HG03565 (cell line): ENCODE measurements around the gene MAD1L1.

ENCODE experiments used
- ATAC-seq: cut with Tn5 transposase; IDR thresholded peaks from one replicate; pipeline ENCODE4 v1.9.1; 2021; ENCODE audit warnings: mild to moderate bottlenecking, moderate library complexity; ENCODE audit not compliant: unreplicated experiment

MAD1L1 gene

GRCh38 chr7:2242541-2243429 is 10.0 kb upstream of the MAD1L1 start:
- no peak for ATAC-seq

DNA sequence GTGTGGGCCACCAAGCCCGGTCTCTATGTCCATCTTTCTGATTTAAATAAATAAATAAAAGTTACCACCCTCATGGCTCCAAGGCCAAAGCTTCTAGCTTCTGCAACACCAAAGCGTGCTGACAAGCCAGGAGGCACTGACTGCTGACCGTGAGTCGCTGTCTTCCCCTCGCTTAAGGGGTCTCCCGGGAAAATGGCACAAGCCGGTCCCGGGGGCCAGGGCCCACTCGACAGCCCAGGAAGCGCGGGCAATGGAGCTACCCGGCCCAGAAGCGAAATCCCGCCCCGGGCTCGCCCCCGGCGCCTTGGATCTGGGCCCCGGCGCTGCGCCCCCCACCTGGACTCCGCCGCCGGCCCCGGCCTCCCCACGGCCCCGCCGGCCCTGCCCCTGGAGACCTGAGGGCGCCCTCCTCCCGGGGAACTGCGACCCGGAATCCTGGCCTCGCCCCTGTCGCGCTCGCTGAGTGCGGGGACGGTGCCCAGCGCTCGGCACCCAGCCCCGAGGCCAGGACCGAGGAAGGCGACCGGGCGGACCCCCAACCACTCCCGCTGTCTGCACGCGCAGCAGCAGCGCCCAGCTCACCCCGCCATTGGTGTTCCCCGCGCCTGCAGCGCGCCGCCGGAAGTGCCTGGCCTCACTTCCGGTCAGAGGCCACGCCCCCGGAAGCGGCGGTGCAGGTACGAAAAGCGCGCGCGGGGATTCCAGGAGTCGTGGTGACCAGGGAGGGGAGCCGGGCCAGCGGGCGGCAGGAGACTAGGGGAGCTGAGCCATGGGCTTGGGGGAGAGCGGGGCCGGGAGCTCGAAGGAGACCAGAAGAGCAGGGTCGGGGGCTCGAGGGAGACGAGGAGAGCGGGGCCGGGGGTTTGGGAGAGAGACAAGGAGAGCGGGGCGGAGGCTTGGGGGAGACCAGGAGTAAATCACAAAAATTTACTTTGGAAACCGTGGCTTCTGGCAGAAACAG is 9.1 kb upstream of the MAD1L1 start, which contains the start of the genes MRM2 and NUDT1:
MRM2 (minus strand) TSS at position 626 of the 961 bp plus-strand sequence; CDS start at position 590, 36 bp downstream.
NUDT1 (plus strand) TSS at position 647 of the 961 bp plus-strand sequence. CDS start 2,349 bp downstream, outside the sequence.
- ATAC-seq = peak; percentile 59

GRCh38 chr7:2239242-2239641 is 6.5 kb upstream of the MAD1L1 start:
- ATAC-seq = no peak

DNA sequence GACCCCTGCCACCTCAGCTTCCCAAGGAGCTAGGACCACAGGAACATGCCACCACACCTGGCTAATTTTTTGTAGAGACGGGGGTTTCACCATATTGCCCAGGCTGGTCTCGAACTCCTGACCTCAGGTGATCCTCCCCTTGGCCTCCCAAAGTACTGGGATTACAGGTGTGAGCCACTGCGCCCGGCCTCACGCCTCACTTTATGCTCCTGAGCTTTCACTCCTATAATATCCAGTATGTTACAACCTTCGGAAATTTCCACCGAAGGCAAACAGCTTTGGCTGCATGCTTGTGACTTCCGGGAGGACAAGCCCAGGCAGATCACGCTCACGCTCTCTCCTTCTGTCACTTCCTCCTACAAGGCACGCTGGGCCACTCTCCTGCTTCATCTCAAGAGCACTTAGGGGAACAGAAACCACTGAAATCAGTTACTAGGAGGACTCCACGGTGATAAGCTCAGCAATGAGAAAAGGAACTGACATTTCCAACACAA is 4.4 kb upstream of the MAD1L1 start:
- ATAC-seq = peak; percentile 60

GRCh38 chr7:2233926-2234325 is 1.2 kb upstream of the MAD1L1 start:
- ATAC-seq = no peak

GRCh38 chr7:2231992-2232765 is 566 bp downstream of the MAD1L1 start:
- no peak for ATAC-seq

DNA sequence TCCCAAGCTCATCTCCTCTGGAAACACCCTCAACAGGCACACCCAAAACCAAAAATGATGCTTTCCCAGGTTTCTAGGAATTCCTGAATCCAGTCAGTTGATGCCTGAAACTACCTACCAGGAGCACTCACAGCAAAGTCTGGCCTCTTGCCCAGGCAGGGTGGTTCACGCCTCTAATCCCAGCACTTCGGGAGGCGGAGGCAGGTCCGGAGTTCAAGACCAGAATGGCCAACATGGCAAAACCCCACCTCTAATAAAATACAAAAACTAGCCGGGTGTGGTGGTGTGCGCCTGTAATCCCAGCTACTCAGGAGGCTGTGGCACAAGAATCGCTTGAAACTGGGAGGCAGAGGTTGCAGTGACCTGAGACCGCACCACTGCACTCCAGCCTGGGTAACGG is 1.9 kb downstream of the MAD1L1 start:
- ATAC-seq = no peak

DNA sequence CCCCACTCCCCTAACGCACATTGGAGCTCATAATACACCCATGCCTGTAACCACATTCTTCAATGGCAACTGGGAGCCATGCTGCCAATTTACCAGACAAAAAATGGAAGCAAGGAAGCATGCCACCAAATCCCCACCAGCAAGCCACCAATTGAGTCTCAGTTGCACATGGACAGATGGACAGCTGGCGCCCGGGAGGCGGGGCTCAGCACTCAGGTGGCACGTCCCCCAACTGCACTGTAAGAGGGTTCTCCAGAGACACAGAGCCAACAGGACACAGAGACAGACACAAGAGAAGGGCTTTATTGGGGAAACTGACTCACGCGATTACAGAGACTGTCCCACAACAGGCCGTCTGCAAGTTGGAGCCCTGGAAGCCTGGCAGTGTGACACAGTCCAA is 2.5 kb downstream of the MAD1L1 start:
- ATAC-seq = no peak

DNA sequence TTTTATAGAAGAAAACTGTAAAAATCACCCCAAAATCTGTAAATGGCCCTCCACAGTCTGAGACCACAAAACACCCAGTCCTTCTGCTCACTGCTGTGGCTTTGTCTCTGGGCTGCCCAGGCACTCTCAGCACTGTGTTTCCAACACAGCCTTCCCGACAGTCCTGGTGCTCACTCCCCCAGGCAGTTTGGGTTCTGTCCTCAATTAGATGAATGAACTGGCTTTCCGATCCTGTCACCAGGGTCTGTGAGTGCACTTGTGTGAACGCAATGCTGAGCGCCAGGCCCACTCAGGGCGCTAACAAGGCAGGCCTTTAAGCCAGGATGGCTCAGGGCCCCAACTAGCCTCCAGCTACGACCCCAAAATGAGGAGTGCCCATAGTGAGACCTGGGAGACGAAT is 3.3 kb downstream of the MAD1L1 start:
- no peak for ATAC-seq

DNA sequence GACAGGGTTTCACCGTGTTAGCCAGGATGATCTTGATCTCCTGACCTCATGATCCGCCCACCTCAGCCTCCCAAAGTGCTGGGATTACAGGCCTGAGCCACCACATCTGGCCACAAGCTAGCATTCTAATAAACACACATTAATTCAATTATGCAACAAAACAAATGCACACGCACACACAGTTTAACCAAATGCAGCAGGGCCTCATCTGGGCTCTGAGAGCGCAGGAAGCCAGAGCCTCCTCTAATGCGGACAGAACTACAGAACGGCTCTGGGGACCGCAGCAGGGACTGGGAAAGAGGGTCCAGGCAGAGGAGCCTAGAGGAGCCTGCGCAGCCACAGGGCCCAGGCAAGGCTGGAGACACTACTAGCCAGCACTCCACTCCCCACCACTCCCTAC is 3.8 kb downstream of the MAD1L1 start:
- ATAC-seq = no peak

GRCh38 chr7:2227699-2228098 is 5.0 kb downstream of the MAD1L1 start:
- no peak for ATAC-seq

- no peak for ATAC-seq
Measured at GRCh38 chr7:2225830-2226229, 6.9 kb downstream of the MAD1L1 start.

GRCh38 chr7:2225336-2225735 is 7.4 kb downstream of the MAD1L1 start:
- no peak for ATAC-seq

GRCh38 chr7:2224934-2225333 is 7.8 kb downstream of the MAD1L1 start:
- no peak for ATAC-seq

- ATAC-seq = no peak
Measured at GRCh38 chr7:2224491-2224928, 8.2 kb downstream of the MAD1L1 start.

- no peak for ATAC-seq
Measured at GRCh38 chr7:2223321-2223720, 9.4 kb downstream of the MAD1L1 start.

DNA sequence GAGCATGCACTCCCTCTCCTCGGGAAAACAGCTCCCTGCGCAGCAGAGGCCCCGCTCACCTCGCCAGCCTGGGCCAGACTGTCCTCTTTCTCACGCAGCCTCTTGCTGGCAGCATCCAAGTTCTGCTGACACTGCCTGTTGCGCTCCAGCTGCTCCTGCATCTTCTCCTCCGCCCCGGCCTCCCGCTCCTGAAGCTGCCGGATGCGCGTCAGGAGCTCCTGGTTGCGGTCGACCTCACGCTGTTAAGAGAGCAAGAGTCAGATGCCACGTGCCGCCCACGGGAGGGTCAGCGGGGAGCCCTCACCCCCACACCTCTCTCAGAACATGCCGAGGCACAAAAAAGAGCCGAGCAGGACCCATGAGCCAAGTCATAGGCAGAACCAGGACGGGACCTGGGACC is 10.2 kb downstream of the MAD1L1 start:
- no peak for ATAC-seq

DNA sequence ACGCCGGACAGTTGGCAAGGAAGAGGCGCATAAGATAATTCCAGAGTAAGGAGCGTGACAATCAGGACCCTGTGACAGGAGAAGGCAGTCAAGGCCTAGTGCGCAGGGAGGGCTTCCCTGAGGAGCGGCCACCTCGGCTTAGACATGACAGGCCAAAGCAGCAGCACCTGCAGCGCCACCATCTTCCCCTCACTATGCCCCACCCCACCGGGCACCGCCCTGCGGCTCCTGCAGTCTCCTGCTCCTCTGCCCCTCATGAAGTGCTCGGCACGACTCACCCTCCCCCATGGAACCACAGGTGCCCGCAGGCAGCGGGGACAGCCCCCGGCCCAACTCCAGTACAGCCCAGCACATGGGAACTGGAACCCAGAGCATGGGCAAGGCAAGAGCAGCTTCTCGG is 11.8 kb downstream of the MAD1L1 start:
- no peak for ATAC-seq

DNA sequence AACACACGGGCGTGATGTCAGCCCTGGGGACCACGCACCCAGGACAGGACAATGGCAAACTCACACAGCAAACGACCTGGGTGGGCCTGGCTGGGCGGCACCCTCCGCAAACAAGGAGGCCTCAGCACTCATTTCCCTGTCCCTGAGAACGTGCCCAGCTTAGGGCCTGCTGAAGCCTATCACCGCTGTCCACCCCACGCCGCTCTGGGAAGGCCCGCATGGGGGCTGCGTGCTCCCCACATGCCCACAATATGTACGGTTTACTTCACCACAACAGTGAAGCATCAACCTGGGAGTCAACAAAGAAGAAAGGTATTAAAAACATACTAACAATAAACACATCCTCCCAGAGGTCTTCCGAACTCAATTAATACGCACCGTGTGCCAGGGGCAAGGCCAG is 12.2 kb downstream of the MAD1L1 start:
- ATAC-seq = no peak

DNA sequence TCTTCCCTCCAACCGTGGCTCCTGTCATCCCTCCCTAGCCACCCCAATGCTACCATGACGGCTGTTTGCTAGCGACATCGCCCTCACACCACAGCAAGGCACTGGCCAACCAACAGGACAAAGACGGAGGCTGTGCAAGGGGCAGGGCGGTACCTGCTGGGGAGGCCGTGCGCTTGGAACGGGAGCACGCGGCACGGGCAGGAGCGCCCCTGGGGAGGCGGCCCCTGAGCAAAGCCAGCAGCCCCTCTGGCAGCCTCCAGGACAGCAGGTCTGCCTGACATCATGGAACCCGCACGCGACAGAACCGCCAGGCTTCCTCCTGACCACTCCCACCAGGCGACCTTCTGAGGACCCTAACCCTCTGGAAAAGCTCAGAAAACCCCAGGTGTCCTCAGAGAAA is 12.7 kb downstream of the MAD1L1 start:
- ATAC-seq = no peak
